GM13977 (cell line): ENCODE results near the gene GRIP2.

Source experiments
- DNase-seq: peaks from one replicate; pipeline ENCODE4 v3.0.0; 2012; ENCODE audit warnings: low spot score
- CTCF ChIP-seq: IDR thresholded peaks from 2 replicates; pipeline ENCODE4 v1.5.1; 2012; ENCODE audit warnings: mild to moderate bottlenecking, control low read depth; ENCODE audit not compliant: insufficient read depth; ENCODE audit errors: extremely low read depth, missing control alignments
- in situ Hi-C: fragments of 300-500 bp; cut with MboI; formaldehyde crosslinking; loops from one replicate; pipeline ENCODE4 v1.12.0; 2022; ENCODE audit warnings: low sequenced_read_pairs, low pct_unique_long_range_greater_than_20kb, mixed read lengths, inconsistent platforms; ENCODE audit not compliant: unreplicated experiment

Gene GRIP2

GRCh38 chr3:14537590-14538450, 2.3 kb downstream of the GRIP2 start:
- in situ Hi-C loops, result no loop called here
- DNase-seq, result no peak
- no peak for TF ChIP-seq CTCF

GRCh38 chr3:14536837-14537589, 3.1 kb downstream of the GRIP2 start:
- TF ChIP-seq CTCF, result no peak

GRCh38 chr3:14536055-14536815, 3.9 kb downstream of the GRIP2 start:
- in situ Hi-C loops, result no loop called here
- DNase-seq, result no peak
- no peak for TF ChIP-seq CTCF

More at GRCh38 chr3:14536837-14537589, 3.1 kb downstream of the GRIP2 start:
- DNase-seq, result no peak
- in situ Hi-C loops, result no loop called here

- DNase-seq, result no peak
- in situ Hi-C loops, result no loop called here
- no peak for TF ChIP-seq CTCF
These were observed 4.5 kb downstream of the GRIP2 start for GRCh38 chr3:14535616-14536015.

- in situ Hi-C loops, result no loop called here
- no peak for DNase-seq
- TF ChIP-seq CTCF, result no peak
These were observed 5.5 kb downstream of the GRIP2 start for GRCh38 chr3:14534516-14535191.

- in situ Hi-C loops, result no loop called here
- TF ChIP-seq CTCF, result no peak
- DNase-seq, result no peak
These were observed 6.6 kb downstream of the GRIP2 start for GRCh38 chr3:14533457-14533958.
